Endodermal cell (in vitro differentiated cells): Measurements from ENCODE around the gene CYTH3. TPM values are rescaled to one million over a fixed set of nuclear protein-coding genes. Genes with fewer than 3 reads are reported as not detected.

ENCODE experiments used
- DNase-seq: peaks from one replicate; pipeline ENCODE4 v3.0.0-alpha.2; 2017
- H3K27ac ChIP-seq: 2 replicates; pipeline ENCODE4 v1.5.1; 2013; ENCODE audit warnings: mild to moderate bottlenecking, low read depth, low read length, moderate library complexity
- H3K27me3 ChIP-seq: 2 replicates; pipeline ENCODE4 v1.6.1; 2013; ENCODE audit warnings: mild to moderate bottlenecking, low read length, moderate library complexity; ENCODE audit not compliant: insufficient read depth, control insufficient read depth, poor library complexity, severe bottlenecking
- H3K36me3 ChIP-seq: 2 replicates; pipeline ENCODE4 v1.7.0; 2013; ENCODE audit warnings: mild to moderate bottlenecking, low read length, moderate library complexity; ENCODE audit not compliant: control insufficient read depth, insufficient read depth
- H3K4me1 ChIP-seq: one replicate; pipeline ENCODE4 v1.7.0; 2013; ENCODE audit warnings: low read length; ENCODE audit not compliant: control insufficient read depth, insufficient read depth
- H3K4me3 ChIP-seq: 2 replicates; pipeline ENCODE4 v1.5.1; 2013; ENCODE audit warnings: mild to moderate bottlenecking, low read length, moderate library complexity
- H3K9ac ChIP-seq: 2 replicates; pipeline ENCODE4 v1.6.1; 2013; ENCODE audit warnings: mild to moderate bottlenecking, low read length, moderate library complexity; ENCODE audit not compliant: poor library complexity, severe bottlenecking; ENCODE audit errors: extremely low read depth
- H3K9me3 ChIP-seq: 2 replicates; pipeline ENCODE4 v1.6.1; 2013; ENCODE audit warnings: mild to moderate bottlenecking, low read length, moderate library complexity; ENCODE audit not compliant: control insufficient read depth
- H3K27ac Mint-ChIP-seq: 2 replicates; pipeline ENCODE4 v1.8.0; 2020; ENCODE audit warnings: mixed read lengths
- H3K27me3 Mint-ChIP-seq: 2 replicates; pipeline ENCODE4 v1.8.0; 2021; ENCODE audit warnings: mild to moderate bottlenecking, mixed read lengths; ENCODE audit not compliant: insufficient read depth
- H3K36me3 Mint-ChIP-seq: 2 replicates; pipeline ENCODE4 v1.8.0; 2020; ENCODE audit warnings: low read depth, mixed read lengths
- H3K4me1 Mint-ChIP-seq: 2 replicates; pipeline ENCODE4 v1.8.0; 2020; ENCODE audit warnings: mixed read lengths
- H3K4me3 Mint-ChIP-seq: 2 replicates; pipeline ENCODE4 v1.8.0; 2020; ENCODE audit warnings: mild to moderate bottlenecking, moderate library complexity, mixed read lengths
- H3K9me3 Mint-ChIP-seq: 2 replicates; pipeline ENCODE4 v1.8.0; 2020; ENCODE audit warnings: mild to moderate bottlenecking, mixed read lengths
- WGBS, 2 experiments: methylation state at CpG; one replicate each; pipeline versions ENCODE4 v1.1.5 to v1.1.7; 2013; ENCODE audit warnings: missing lambda C conversion rate in 2 of 2, mixed read lengths in 1 of 2; ENCODE audit not compliant: insufficient coverage in 1 of 2, insufficient read length in 1 of 2; 5-methylcytosine and 5-hydroxymethylcytosine counted together
- total RNA-seq, 2 donors: library from RNA; stranded (reverse); fragmentation: NEBNext Ultra II Directional in 1 of 2; extraction: Animal tissue kit (Norgen Biotek cat#: 25700) in 1 of 2; gene quantifications; 2 replicates in 1 of 2; 3 replicates in 1 of 2; pipeline ENCODE4 v1.2.1, GENCODE V29; 2021
- TF ChIP-seq, protein P1 (sequence below): fragments of 200-600 bp; sonication (generic); conservative IDR thresholded peaks from 2 replicates; pipeline ENCODE4 v1.5.0; 2021; ENCODE audit warnings: antibody characterized with exemption, mild to moderate bottlenecking

The CYTH3 gene
- total RNA-seq, 2 donors from 2014 or later, result 10.6 to 10.8 TPM

DNA sequence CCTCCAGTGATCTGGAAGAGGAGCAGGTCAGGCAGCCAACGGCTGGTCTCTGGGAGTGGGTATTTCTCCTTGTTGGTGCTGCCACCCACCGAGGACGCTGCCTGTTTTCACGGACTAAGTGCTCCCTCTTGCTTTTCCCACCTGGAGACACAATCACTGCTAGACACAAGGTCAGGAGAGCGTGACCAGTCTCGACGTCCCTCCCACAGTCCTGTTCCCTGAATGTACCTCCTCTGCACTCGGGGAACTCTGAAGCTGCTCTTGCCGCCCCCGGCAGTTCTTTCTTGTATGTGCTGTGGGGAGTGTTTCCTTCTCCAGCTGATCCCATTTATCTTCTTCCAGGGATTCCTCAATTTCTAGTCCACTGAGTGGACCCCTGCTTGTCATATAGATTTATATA, 89.4 kb downstream of the CYTH3 start:
- 87 to 95% methylated on average over 7 to 10 of the region's 10 CpGs for WGBS, 2 experiments
- H3K27me3 Mint-ChIP-seq, result no peaks in the 10 kb centered on the region
- H3K4me3 Mint-ChIP-seq, result no peak overlapping the region
- Histone ChIP-seq H3K9me3 (no peaks in the 10 kb centered on the region), H3K9ac (no peak overlapping the region), H3K4me3 (no peak overlapping the region), H3K36me3 (no peaks in the 10 kb centered on the region), H3K4me1 (no peaks in the 10 kb centered on the region), H3K27ac (no peak overlapping the region), H3K27me3 (no peaks in the 10 kb centered on the region)
- peaks cover 17% of the 10 kb centered on the region for H3K36me3 Mint-ChIP-seq
- H3K9me3 Mint-ChIP-seq, result no peaks in the 10 kb centered on the region
- H3K4me1 Mint-ChIP-seq, result no peaks in the 10 kb centered on the region
- H3K27ac Mint-ChIP-seq, result peak overlapping the region; percentile 42
- TF ChIP-seq, protein P1, sequence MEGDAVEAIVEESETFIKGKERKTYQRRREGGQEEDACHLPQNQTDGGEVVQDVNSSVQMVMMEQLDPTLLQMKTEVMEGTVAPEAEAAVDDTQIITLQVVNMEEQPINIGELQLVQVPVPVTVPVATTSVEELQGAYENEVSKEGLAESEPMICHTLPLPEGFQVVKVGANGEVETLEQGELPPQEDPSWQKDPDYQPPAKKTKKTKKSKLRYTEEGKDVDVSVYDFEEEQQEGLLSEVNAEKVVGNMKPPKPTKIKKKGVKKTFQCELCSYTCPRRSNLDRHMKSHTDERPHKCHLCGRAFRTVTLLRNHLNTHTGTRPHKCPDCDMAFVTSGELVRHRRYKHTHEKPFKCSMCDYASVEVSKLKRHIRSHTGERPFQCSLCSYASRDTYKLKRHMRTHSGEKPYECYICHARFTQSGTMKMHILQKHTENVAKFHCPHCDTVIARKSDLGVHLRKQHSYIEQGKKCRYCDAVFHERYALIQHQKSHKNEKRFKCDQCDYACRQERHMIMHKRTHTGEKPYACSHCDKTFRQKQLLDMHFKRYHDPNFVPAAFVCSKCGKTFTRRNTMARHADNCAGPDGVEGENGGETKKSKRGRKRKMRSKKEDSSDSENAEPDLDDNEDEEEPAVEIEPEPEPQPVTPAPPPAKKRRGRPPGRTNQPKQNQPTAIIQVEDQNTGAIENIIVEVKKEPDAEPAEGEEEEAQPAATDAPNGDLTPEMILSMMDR, result no peak
- DNase-seq, result no peak

DNA sequence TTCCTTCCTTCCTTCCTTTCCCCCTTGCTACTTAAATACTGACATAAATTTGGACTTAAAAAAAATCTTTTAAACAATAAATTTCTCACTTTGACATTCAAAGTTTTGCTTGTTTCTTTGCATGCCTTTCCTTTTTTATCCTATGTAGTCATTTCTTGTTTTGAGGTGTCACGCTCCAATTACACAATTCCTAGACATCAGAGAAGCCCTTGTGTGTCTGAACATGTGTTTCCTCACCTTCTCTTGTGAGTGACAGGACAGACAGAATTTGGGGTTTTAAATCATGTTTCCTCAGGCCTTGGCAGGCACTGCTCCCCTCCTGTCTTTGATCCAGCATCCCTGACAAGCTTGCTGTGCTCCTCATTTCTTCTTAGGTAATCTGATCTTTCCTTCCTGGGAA, 91.3 kb downstream of the CYTH3 start:
- DNase-seq, result no peak
- Mint-ChIP-seq H3K4me1 (no peaks in the 10 kb centered on the region), H3K9me3 (no peaks in the 10 kb centered on the region), H3K4me3 (no peak overlapping the region), H3K27ac (no peak overlapping the region), H3K27me3 (no peaks in the 10 kb centered on the region), H3K36me3 (peaks cover 12% of the 10 kb centered on the region)
- no peaks in the 10 kb centered on the region for H3K9me3 ChIP-seq
- no peaks in the 10 kb centered on the region for H3K4me1 ChIP-seq
- no peaks in the 10 kb centered on the region for H3K36me3 ChIP-seq
- no peak overlapping the region for H3K27ac ChIP-seq
- no peak overlapping the region for H3K9ac ChIP-seq
- no peaks in the 10 kb centered on the region for H3K27me3 ChIP-seq
- H3K4me3 ChIP-seq, result no peak overlapping the region
- TF ChIP-seq, protein P1, result no peak
- WGBS, 2 experiments, result 100% methylated on average over 1 of the region's 1 CpG; no CpG with 5 or more reads in 1 of the 2 experiments

DNA sequence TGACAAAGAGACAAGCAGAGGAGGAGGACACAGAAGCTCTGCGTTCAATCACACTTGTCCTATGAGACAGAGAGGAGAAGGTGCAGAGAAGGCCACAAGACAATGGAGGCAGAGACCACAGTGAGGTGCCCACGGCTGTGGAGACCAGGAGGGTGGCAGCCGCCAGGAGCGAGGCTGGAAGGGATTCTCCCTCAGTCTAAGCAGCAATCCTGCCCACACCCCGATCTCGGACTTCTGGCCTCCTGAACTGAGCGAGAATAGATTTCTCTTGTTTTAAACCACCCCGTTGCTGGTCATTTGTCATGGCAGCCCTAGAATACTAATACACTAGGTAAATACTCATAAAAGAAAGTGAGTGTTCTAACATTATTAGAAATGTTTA, 92.1 kb downstream of the CYTH3 start:
- Mint-ChIP-seq H3K4me3 (no peak overlapping the region), H3K27ac (no peak overlapping the region), H3K9me3 (no peaks in the 10 kb centered on the region), H3K36me3 (peaks cover 9% of the 10 kb centered on the region), H3K4me1 (no peaks in the 10 kb centered on the region), H3K27me3 (no peaks in the 10 kb centered on the region)
- H3K4me1 ChIP-seq, result no peaks in the 10 kb centered on the region
- H3K9ac ChIP-seq, result no peak overlapping the region
- 91 to 94% methylated on average over 5 to 8 of the region's 8 CpGs for WGBS, 2 experiments
- H3K9me3 ChIP-seq, result no peaks in the 10 kb centered on the region
- H3K27me3 ChIP-seq, result no peaks in the 10 kb centered on the region
- no peak for DNase-seq
- H3K27ac ChIP-seq, result no peak overlapping the region
- H3K36me3 ChIP-seq, result no peaks in the 10 kb centered on the region
- no peak overlapping the region for H3K4me3 ChIP-seq
- TF ChIP-seq, protein P1, result no peak
